ENCODE measurements around the gene ATP1B1. TPM values are rescaled to one million over a fixed set of nuclear protein-coding genes. Genes with fewer than 3 reads are reported as not detected.

ATP1B1 gene
- total RNA-seq, 1 experiment from 2014 or later, result 20.2 TPM

DNA sequence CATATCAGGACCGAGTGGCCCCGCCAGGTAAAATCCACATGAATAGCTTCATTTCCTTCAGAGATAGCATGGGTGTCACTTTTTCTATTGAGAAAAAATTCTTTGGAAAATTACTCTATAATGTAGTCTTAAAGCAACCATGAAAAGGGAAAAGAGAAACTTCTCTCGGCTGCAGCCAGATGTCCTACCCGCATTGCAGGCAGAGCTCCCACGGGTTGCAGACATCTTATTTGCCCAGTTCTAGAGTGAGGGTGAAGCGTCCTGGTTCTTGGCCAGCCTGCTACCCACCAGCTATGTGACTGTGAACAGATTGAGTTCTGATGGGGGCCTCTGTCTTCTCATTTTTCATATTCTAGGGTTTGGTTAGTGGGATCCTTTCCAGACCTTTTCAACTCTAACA lies 5.0 kb downstream of the ATP1B1 start:
- POLR2A ChIA-PET (ENCODE audit: low non-redundant PET), result no interaction called here
- CTCF ChIA-PET, result no interaction called here

DNA sequence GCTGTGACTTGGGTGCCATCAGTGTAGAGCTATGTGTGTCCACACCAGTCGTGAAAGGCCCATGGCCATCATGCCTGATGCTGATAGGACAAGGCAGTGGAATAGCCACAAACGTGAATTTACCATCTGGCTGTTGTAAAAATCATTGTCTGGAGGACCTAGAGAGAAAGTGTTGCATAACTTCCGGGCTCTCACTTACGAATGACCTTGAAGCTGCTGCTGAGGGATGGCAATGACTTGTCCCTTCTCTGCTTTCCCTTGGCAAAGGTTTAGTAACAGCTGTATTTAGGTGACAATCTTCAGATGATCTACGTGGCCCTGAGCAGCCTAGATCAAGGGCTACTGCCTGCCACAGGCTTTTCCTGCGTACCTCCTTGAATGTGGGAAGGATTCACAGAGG lies 5.8 kb downstream of the ATP1B1 start:
- no peak for DNase-seq (ENCODE audit: low spot score)
- no peaks in the 10 kb centered on the region for H3K36me3 ChIP-seq (ENCODE audit: insufficient read depth, low read length, poor library complexity, severe bottlenecking)
- H3K9me3 ChIP-seq (ENCODE audit: low read depth, low read length, poor library complexity, severe bottlenecking), result no peaks in the 10 kb centered on the region
- intact Hi-C loops (cut with micrococcal nuclease; ENCODE audit: unreplicated experiment), result no loop called here
- BruUV-seq (replicated peaks), result no TSS peak
- H3K4me1 ChIP-seq (ENCODE audit: insufficient read depth, low read length, poor library complexity, severe bottlenecking), result peaks cover 14% of the 10 kb centered on the region
- H3K27me3 ChIP-seq (replicated peaks; ENCODE audit: insufficient read depth, low read depth, low read length, poor library complexity), result no peaks in the 10 kb centered on the region
- no peak overlapping the region for H3K4me3 ChIP-seq (ENCODE audit: low read depth, low read length, poor library complexity, severe bottlenecking)
- CTCF ChIA-PET, result no interaction called here
- H3K27ac ChIP-seq (ENCODE audit: low read depth, low read length, poor library complexity, severe bottlenecking), result no peak overlapping the region
- TF ChIP-seq, protein P1, sequence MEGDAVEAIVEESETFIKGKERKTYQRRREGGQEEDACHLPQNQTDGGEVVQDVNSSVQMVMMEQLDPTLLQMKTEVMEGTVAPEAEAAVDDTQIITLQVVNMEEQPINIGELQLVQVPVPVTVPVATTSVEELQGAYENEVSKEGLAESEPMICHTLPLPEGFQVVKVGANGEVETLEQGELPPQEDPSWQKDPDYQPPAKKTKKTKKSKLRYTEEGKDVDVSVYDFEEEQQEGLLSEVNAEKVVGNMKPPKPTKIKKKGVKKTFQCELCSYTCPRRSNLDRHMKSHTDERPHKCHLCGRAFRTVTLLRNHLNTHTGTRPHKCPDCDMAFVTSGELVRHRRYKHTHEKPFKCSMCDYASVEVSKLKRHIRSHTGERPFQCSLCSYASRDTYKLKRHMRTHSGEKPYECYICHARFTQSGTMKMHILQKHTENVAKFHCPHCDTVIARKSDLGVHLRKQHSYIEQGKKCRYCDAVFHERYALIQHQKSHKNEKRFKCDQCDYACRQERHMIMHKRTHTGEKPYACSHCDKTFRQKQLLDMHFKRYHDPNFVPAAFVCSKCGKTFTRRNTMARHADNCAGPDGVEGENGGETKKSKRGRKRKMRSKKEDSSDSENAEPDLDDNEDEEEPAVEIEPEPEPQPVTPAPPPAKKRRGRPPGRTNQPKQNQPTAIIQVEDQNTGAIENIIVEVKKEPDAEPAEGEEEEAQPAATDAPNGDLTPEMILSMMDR (conservative IDR thresholded peaks at IDR 0.05; ENCODE audit: low read depth, low read length), result no peak
- TF ChIP-seq EZH2 (IDR thresholded peaks at IDR 0.05; ENCODE audit: borderline replicate concordance, low read depth, low read length, poor library complexity, severe bottlenecking), result no peak
- POLR2A ChIA-PET (ENCODE audit: low non-redundant PET), result no interaction called here

More for the DNA sequence above, 5.0 kb downstream of the ATP1B1 start:
- Histone ChIP-seq H3K36me3 (ENCODE audit: insufficient read depth, low read length, poor library complexity, severe bottlenecking) (no peaks in the 10 kb centered on the region), H3K27me3 (replicated peaks; ENCODE audit: insufficient read depth, low read depth, low read length, poor library complexity) (no peaks in the 10 kb centered on the region), H3K4me3 (ENCODE audit: low read depth, low read length, poor library complexity, severe bottlenecking) (no peak overlapping the region), H3K9me3 (ENCODE audit: low read depth, low read length, poor library complexity, severe bottlenecking) (no peaks in the 10 kb centered on the region), H3K27ac (ENCODE audit: low read depth, low read length, poor library complexity, severe bottlenecking) (no peak overlapping the region), H3K4me1 (ENCODE audit: insufficient read depth, low read length, poor library complexity, severe bottlenecking) (peaks cover 14% of the 10 kb centered on the region)
- TF ChIP-seq EZH2 (IDR thresholded peaks at IDR 0.05; ENCODE audit: borderline replicate concordance, low read depth, low read length, poor library complexity, severe bottlenecking), result no peak
- TF ChIP-seq, protein P1 (conservative IDR thresholded peaks at IDR 0.05; ENCODE audit: low read depth, low read length), result no peak
- BruUV-seq (replicated peaks), result no TSS peak
- no peak for DNase-seq (ENCODE audit: low spot score)
- intact Hi-C loops (cut with micrococcal nuclease; ENCODE audit: unreplicated experiment), result no loop called here

DNA sequence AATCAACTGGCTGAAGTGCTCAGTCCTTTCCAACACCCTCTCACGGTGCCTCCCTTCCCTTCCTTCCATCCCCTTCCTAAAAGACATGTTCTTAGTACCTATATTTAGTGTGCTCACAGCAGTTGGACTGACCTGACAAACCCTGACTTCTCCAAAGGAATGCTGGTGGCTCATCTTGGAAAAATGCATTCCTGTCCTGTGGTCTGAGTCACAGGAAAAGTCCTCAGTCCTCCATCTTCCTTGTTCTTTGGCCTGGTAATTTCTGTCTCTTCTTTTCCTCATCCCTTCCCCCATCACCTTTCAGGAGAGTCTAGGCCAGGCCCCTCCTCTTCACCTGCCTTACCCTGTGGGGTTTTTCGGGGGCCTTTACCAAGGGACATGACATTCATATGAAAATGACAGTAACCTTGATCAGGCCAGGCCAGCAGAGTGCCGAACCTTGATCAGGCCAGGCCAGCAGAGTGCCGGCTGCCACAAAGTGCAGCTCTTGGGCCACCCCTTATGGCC lies 7.2 kb downstream of the ATP1B1 start:
- no peaks in the 10 kb centered on the region for H3K9me3 ChIP-seq (ENCODE audit: low read depth, low read length, poor library complexity, severe bottlenecking)
- POLR2A ChIA-PET (ENCODE audit: low non-redundant PET), result no interaction called here
- TF ChIP-seq, protein P1 (conservative IDR thresholded peaks at IDR 0.05; ENCODE audit: low read depth, low read length), result no peak
- TF ChIP-seq EZH2 (IDR thresholded peaks at IDR 0.05; ENCODE audit: borderline replicate concordance, low read depth, low read length, poor library complexity, severe bottlenecking), result no peak
- H3K4me3 ChIP-seq (ENCODE audit: low read depth, low read length, poor library complexity, severe bottlenecking), result no peak overlapping the region
- H3K27ac ChIP-seq (ENCODE audit: low read depth, low read length, poor library complexity, severe bottlenecking), result no peak overlapping the region
- CTCF ChIA-PET, result no interaction called here
- BruUV-seq (replicated peaks), result no TSS peak
- H3K27me3 ChIP-seq (replicated peaks; ENCODE audit: insufficient read depth, low read depth, low read length, poor library complexity), result no peaks in the 10 kb centered on the region
- no peaks in the 10 kb centered on the region for H3K36me3 ChIP-seq (ENCODE audit: insufficient read depth, low read length, poor library complexity, severe bottlenecking)
- no peak for DNase-seq (ENCODE audit: low spot score)
- H3K4me1 ChIP-seq (ENCODE audit: insufficient read depth, low read length, poor library complexity, severe bottlenecking), result peaks cover 5% of the 10 kb centered on the region
- intact Hi-C loops (cut with micrococcal nuclease; ENCODE audit: unreplicated experiment), result no loop called here

All from A673 (cell line).